ENCODE data around the gene GAB4. TPM values are rescaled to one million over a fixed set of nuclear protein-coding genes. Genes with fewer than 3 reads are reported as not detected.
"Not testable (repeated sequence)": the region's sequence is repeated elsewhere in the genome, so short reads cannot be mapped to it uniquely, and the experiment has no call there.

Gene GAB4
- total RNA-seq, 6 experiments from 2014 or later: not detected

DNA sequence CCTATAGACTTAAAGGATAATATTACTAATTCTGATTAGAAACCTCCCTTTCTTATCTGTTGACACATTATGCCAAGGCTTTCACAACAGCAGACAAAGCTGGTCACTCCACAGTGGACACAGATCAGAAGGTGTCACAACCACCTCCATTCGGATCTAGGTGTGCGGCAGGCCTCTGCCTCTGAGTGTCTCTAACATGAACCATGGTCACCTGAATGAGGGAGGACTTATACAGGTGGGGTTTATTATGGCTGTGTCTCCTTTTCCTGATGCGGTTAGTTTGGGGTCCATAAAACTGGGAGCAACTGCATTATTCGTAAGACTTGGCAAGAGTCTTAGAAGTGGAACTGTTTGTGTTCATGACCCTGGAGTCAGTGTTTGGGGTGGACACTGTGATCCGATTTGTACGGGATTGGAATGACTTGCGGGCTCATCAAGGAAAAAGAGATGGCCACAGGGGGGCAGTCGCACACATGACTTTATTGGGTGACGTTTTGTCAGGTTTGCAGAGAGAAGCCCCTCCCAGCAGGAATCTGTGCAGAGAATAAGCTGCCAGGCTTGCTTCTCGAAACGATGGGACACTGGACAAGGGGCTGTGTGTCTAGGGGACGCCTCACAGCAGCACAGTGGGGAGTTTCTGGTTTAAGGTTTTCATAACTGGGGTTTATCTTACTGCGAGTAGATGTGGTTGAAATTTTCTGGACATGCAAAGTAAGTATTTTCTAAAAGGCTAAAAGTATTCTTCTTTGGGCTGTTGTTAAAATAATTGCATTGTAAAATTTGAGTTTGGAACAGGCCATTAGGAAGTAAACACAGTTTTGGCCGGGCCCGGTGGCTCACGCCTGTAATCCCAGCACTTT, 90.6 kb downstream of the GAB4 start:
- H3K4me3 Mint-ChIP-seq: no peak overlapping the region
- DNase-seq: peak; percentile 40
- H3K9me3 Mint-ChIP-seq: no peaks in the 10 kb centered on the region
- no peaks in the 10 kb centered on the region; the same call in 1 of the 2 replicates for H3K4me1 Mint-ChIP-seq (ENCODE audit: low read depth)
- no peaks in the 10 kb centered on the region for H3K36me3 Mint-ChIP-seq (ENCODE audit: low read depth)
- H3K27ac Mint-ChIP-seq: no peak overlapping the region
- TF ChIP-seq, protein P1, sequence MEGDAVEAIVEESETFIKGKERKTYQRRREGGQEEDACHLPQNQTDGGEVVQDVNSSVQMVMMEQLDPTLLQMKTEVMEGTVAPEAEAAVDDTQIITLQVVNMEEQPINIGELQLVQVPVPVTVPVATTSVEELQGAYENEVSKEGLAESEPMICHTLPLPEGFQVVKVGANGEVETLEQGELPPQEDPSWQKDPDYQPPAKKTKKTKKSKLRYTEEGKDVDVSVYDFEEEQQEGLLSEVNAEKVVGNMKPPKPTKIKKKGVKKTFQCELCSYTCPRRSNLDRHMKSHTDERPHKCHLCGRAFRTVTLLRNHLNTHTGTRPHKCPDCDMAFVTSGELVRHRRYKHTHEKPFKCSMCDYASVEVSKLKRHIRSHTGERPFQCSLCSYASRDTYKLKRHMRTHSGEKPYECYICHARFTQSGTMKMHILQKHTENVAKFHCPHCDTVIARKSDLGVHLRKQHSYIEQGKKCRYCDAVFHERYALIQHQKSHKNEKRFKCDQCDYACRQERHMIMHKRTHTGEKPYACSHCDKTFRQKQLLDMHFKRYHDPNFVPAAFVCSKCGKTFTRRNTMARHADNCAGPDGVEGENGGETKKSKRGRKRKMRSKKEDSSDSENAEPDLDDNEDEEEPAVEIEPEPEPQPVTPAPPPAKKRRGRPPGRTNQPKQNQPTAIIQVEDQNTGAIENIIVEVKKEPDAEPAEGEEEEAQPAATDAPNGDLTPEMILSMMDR (IDR thresholded peaks at IDR 0.05): peak; percentile 82
- H3K27me3 Mint-ChIP-seq (ENCODE audit: insufficient read depth): peaks cover 5% of the 10 kb centered on the region; the same call in 1 of the 2 replicates

DNA sequence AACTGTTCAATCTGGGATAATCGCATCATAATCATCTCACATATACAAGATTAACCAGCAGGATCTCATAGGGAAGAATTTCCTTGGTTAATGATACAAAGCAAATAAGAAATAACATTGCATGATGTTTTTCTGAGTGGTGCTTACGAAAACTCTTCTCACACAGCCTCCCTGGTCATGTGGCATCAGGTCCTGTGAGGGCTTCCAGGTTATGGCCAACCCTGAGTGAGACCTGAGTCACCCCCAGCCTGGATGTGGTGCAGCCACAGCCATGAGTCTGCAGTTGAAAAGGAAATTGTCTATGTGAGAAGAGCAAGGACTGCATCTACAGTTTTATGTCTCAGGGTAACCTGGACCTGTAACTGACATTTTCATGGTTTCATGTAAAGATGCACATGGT, 92.3 kb downstream of the GAB4 start:
- no peaks in the 10 kb centered on the region; the same call in 1 of the 2 replicates for H3K4me1 Mint-ChIP-seq (ENCODE audit: low read depth)
- no peak for DNase-seq
- H3K9me3 Mint-ChIP-seq: no peaks in the 10 kb centered on the region
- no peak overlapping the region for H3K27ac Mint-ChIP-seq
- H3K27me3 Mint-ChIP-seq (ENCODE audit: insufficient read depth): peaks cover 5% of the 10 kb centered on the region; the same call in 1 of the 2 replicates
- H3K4me3 Mint-ChIP-seq: no peak overlapping the region
- no peaks in the 10 kb centered on the region for H3K36me3 Mint-ChIP-seq (ENCODE audit: low read depth)
- TF ChIP-seq, protein P1 (IDR thresholded peaks at IDR 0.05): no peak

DNA sequence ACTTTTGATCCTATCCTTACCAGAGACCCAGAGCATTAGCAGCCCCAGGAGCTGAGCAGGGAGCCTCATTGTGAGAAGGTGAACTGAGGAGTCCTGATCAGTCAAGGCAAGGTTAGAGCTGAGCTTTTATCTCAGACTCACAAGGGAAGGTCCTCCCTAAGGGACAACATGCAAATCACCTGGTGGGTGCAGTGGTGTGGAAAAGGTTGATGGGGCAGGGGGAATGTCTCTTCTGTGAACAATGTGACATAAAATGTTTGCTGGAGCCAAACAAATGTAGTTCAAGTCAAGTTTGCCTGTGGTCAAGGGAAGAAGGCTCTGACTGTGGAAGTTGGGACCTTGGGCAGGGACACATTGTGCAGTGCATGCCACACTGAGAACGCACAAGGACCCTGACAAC, 93.1 kb downstream of the GAB4 start:
- H3K27me3 Mint-ChIP-seq (ENCODE audit: insufficient read depth); DNase-seq; H3K9me3 Mint-ChIP-seq; H3K4me3 Mint-ChIP-seq; H3K36me3 Mint-ChIP-seq (ENCODE audit: low read depth); H3K4me1 Mint-ChIP-seq (ENCODE audit: low read depth); H3K27ac Mint-ChIP-seq: not testable (repeated sequence)

DNA sequence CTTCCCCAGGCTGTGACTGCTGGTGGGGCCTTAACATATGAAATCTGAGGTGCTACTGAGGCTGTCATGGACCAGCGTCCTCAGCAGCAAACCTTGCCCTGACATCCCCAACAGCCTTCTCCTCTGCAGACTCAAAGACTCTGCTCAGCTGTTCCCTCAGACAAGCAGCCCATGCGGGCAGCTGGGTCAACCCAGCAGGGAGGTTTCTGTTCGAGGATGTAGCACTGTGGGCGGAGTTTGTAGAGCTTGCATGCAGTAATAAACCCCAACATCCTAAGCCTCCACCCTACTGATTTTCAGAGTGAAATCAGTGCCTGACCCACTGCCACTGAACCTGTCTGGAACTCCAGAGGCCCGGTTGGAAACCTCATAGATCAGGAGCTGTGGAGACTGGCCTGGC, 94.0 kb downstream of the GAB4 start:
- DNase-seq: no peak
- H3K36me3 Mint-ChIP-seq (ENCODE audit: low read depth): no peaks in the 10 kb centered on the region
- no peak overlapping the region for H3K27ac Mint-ChIP-seq
- no peaks in the 10 kb centered on the region; the same call in 1 of the 2 replicates for H3K4me1 Mint-ChIP-seq (ENCODE audit: low read depth)
- peaks cover 5% of the 10 kb centered on the region for H3K27me3 Mint-ChIP-seq (ENCODE audit: insufficient read depth)
- TF ChIP-seq, protein P1 (IDR thresholded peaks at IDR 0.05): no peak
- H3K4me3 Mint-ChIP-seq: no peak overlapping the region
- no peaks in the 10 kb centered on the region for H3K9me3 Mint-ChIP-seq

DNA sequence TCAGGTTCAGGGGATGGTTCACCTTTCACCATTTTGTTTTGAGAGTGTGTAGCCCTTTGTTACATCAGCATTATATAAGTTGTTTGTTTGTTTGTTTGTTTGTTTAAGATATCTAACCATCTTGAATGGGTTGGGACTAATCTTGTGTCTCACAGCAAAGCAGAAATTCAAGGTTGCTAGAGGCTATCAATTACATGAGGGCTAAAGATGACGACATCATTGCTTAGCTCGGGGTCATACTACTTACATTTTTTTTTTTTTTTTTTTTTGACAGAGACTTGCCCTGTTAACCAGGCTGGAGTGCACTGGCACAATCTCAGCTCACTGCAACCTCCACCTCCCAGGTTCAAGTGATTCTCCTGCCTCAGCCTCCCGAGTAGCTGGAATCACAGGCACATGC, 95.7 kb downstream of the GAB4 start:
- H3K4me1 Mint-ChIP-seq (ENCODE audit: low read depth): no peaks in the 10 kb centered on the region; the same call in 1 of the 2 replicates
- no peak overlapping the region for H3K27ac Mint-ChIP-seq
- no peaks in the 10 kb centered on the region for H3K9me3 Mint-ChIP-seq
- no peaks in the 10 kb centered on the region for H3K36me3 Mint-ChIP-seq (ENCODE audit: low read depth)
- H3K27me3 Mint-ChIP-seq (ENCODE audit: insufficient read depth): peaks cover 5% of the 10 kb centered on the region
- no peak for DNase-seq
- no peak overlapping the region for H3K4me3 Mint-ChIP-seq
- TF ChIP-seq, protein P1 (IDR thresholded peaks at IDR 0.05): no peak

Other genes with a start within 250 kb of the GAB4 start
- not detected for gene XKR3, start 182.8 kb downstream of the GAB4 start, total RNA-seq (2021; fragmentation: NEBNext Ultra II Directional; extraction: Animal tissue kit (Norgen Biotek cat#: 25700))
- gene IL17RA, start 76.8 kb upstream of the GAB4 start, total RNA-seq (2021; fragmentation: NEBNext Ultra II Directional; extraction: Animal tissue kit (Norgen Biotek cat#: 25700)): 10 to 100 TPM; 10.5 to 14.4 (median 13.7) TPM
- gene TMEM121B, start 113.1 kb upstream of the GAB4 start, total RNA-seq (2021; fragmentation: NEBNext Ultra II Directional; extraction: Animal tissue kit (Norgen Biotek cat#: 25700)): under 1 TPM; 0.05 to 0.11 (median 0.07) TPM
- 10 to 100 TPM; 15.3 to 23.5 (median 16.8) TPM for gene HDHD5, start 151.1 kb upstream of the GAB4 start, total RNA-seq (2021; fragmentation: NEBNext Ultra II Directional; extraction: Animal tissue kit (Norgen Biotek cat#: 25700))
- under 1 TPM; 0.19 to 0.73 (median 0.38) TPM for gene ADA2, start 211.2 kb upstream of the GAB4 start, total RNA-seq (2021; fragmentation: NEBNext Ultra II Directional; extraction: Animal tissue kit (Norgen Biotek cat#: 25700))

All from HFFc6 (cell line).